ENCODE results near the gene FILIP1L.

DNA sequence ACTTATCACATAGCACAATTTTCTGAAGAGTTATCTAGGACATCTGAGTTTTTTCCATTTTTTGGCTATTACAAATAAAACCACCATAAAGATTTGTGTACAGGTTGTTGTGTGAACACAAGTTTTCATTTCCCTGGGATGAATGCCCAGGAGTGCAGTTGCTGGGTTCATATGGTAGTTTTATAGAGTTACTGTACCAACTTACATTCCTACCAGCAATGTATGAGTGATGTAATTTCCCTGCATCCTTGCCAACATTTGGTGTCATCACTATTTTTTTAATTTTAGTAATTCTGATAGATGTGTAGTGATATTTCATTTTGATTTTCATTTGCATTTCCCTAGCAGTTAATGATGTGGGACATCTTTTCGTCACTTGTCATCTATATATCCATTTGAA is 20.5 kb downstream of the FILIP1L start:
- TF ChIP-seq ZNF274 (CRISPR knock-in tag; IDR thresholded peaks at IDR 0.05) (no peak), POLR2A (IDR thresholded peaks at IDR 0.05; ENCODE audit: insufficient read depth in 1 of 2, low read depth in 2 of 2, low read length in 2 of 2) (no peak), SIN3A (IDR thresholded peaks at IDR 0.05; ENCODE audit: borderline replicate concordance, low read depth, low read length) (no peak), JUNB (CRISPR knock-in tag; IDR thresholded peaks at IDR 0.05; ENCODE audit: borderline replicate concordance) (no peak)
- TF ChIP-seq, protein P1, sequence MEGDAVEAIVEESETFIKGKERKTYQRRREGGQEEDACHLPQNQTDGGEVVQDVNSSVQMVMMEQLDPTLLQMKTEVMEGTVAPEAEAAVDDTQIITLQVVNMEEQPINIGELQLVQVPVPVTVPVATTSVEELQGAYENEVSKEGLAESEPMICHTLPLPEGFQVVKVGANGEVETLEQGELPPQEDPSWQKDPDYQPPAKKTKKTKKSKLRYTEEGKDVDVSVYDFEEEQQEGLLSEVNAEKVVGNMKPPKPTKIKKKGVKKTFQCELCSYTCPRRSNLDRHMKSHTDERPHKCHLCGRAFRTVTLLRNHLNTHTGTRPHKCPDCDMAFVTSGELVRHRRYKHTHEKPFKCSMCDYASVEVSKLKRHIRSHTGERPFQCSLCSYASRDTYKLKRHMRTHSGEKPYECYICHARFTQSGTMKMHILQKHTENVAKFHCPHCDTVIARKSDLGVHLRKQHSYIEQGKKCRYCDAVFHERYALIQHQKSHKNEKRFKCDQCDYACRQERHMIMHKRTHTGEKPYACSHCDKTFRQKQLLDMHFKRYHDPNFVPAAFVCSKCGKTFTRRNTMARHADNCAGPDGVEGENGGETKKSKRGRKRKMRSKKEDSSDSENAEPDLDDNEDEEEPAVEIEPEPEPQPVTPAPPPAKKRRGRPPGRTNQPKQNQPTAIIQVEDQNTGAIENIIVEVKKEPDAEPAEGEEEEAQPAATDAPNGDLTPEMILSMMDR (CRISPR knock-in tag; IDR thresholded peaks at IDR 0.05) = no peak
- TF ChIP-seq, protein P2, sequence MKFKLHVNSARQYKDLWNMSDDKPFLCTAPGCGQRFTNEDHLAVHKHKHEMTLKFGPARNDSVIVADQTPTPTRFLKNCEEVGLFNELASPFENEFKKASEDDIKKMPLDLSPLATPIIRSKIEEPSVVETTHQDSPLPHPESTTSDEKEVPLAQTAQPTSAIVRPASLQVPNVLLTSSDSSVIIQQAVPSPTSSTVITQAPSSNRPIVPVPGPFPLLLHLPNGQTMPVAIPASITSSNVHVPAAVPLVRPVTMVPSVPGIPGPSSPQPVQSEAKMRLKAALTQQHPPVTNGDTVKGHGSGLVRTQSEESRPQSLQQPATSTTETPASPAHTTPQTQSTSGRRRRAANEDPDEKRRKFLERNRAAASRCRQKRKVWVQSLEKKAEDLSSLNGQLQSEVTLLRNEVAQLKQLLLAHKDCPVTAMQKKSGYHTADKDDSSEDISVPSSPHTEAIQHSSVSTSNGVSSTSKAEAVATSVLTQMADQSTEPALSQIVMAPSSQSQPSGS (CRISPR knock-in tag; IDR thresholded peaks at IDR 0.05) = no peak

All from HepG2 (cell line).